GM21381 (cell line): ENCODE measurements around the gene DCAF7.

Experiments used
- ATAC-seq: cut with Tn5 transposase; IDR thresholded peaks from one replicate; pipeline ENCODE4 v1.9.1; 2021; ENCODE audit warnings: mild to moderate bottlenecking, moderate library complexity; ENCODE audit not compliant: unreplicated experiment

The DCAF7 gene

DNA sequence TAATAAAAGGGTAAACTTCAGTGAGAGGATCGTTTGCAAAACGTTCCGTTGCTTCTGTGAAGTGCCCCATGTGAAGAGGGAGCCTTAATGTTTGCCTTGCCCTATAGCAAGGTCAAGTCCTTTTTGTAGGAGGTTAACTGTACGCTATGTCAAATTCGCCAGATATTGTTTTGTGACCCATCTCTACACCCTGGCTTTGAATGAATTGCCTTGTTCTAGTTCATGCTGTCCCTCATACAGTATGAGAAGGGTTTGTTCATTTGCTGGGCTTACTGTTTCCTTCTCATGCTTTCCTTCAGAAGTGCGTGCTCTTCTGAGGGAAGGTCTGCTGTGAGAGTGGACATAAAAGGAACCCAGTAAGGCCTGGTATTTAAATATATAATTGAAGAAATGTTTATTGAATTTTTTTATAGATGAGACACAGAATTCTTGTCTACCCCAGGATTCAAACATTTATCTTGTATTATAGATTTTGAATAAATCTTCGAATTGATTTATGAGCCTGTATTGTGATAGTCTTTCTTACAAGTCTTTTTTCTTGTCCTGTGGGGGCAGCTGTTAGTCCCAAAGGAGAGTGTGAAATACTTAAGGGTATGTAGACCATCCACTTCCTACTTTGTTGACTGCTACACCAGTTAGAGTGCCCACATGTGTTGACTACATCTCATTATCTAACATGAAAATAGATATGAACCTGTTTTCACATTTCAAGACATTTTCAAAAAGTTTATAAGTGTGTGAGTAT, 73.7 kb downstream of the DCAF7 start:
- no peak for ATAC-seq

DNA sequence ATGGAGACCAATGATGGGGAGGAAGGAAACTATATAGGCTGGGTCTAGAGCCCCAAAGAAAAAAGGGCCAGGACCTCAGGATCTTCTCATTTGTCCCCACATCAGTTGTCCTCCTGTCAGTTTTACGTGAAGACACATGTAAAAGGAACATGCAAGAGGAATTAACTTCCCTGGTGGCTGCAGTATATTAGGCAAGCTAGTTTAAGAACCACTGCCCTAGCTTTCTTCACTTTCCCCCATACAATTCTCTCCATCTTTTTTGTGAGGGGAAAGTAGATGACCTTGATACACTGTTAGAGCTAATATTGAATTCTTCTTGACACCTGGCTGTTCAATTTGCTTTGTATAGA, 74.2 kb downstream of the DCAF7 start:
- no peak for ATAC-seq

GRCh38 chr17:63626551-63627180, 76.4 kb downstream of the DCAF7 start:
- ATAC-seq = no peak

GRCh38 chr17:63629627-63630026, 79.3 kb downstream of the DCAF7 start:
- no peak for ATAC-seq

GRCh38 chr17:63631062-63631461, 80.8 kb downstream of the DCAF7 start:
- no peak for ATAC-seq

GRCh38 chr17:63631626-63632025, 81.3 kb downstream of the DCAF7 start:
- ATAC-seq = no peak

GRCh38 chr17:63633742-63634141, 83.5 kb downstream of the DCAF7 start:
- no peak for ATAC-seq

GRCh38 chr17:63634163-63634562, 83.9 kb downstream of the DCAF7 start:
- no peak for ATAC-seq

- ATAC-seq = no peak
Measured at GRCh38 chr17:63634816-63635215, 84.5 kb downstream of the DCAF7 start.

DNA sequence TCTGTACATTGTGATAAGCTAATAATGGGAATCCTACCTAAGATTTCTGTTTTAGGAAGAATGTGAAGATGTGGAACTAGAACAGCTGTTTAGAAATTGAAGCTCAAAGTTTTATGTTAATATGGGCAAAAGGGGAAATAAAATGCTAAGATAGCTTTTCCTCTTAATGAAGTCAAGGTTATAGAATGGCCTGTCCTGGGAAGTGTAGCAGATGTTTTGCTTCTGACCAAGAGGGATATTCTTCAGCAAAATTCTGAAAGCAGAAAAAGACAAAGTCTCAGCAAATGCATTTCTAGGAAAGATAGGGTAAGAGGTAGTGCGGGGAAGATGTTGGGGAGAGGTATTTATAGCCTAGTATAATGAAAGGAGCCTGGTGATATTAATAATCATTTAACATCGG, 85.0 kb downstream of the DCAF7 start:
- ATAC-seq = no peak

- no peak for ATAC-seq
Measured at GRCh38 chr17:63635787-63636186, 85.5 kb downstream of the DCAF7 start.

- ATAC-seq = no peak
Measured at GRCh38 chr17:63639125-63639524, 88.8 kb downstream of the DCAF7 start.

DNA sequence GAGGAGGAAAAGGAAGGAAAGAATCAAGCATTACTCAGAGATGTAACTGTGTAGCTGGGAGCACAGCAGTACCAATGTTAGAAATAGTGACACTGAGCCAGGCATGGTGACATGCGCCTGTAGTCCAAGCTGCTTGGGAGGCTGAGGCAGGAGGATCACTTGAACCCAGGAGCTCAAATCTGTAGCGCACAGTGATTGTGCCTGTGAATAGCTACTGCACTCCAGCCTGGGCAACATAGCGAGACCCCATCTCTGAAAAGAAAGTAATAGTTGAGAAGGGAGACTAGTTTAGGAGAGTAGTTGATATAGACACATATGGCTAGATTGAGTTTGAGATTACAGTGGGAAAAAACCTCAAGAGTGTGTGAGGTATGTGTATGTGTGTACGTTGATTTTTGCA, 89.8 kb downstream of the DCAF7 start:
- ATAC-seq = no peak

GRCh38 chr17:63641692-63642448, 91.6 kb downstream of the DCAF7 start:
- no peak for ATAC-seq
